HG03571 (cell line): ENCODE measurements around the gene BUB1.
"Not testable (repeated sequence)": the region's sequence is repeated elsewhere in the genome, so short reads cannot be mapped to it uniquely, and the experiment has no call there.

Experiments used
- ATAC-seq: cut with Tn5 transposase; IDR thresholded peaks from one replicate; pipeline ENCODE4 v1.9.1; 2021; ENCODE audit not compliant: unreplicated experiment

Gene BUB1

DNA sequence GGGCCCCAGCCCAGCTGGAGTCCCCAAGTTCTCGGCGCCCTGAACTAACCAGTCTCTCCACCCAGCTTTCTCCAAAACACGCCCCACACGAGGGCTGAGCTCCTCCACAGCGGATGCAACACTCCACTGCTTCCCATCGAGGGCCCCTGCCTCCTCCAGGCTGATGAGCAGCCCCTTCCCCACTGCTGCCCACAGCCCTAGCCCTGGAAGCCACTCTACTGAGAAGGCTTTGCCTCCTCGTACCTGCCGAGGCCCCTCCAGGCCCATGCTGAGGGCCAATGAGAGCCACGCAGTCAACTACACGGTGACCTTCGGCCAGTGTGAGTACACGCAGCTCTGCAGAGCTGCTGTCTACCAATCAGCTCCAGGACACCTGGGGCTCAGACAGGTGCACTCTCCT is 72.8 kb downstream of the BUB1 start:
- ATAC-seq = not testable (repeated sequence)

- ATAC-seq = not testable (repeated sequence)
Observed at GRCh38 chr2:110603917-110604591, 73.8 kb downstream of the BUB1 start.

DNA sequence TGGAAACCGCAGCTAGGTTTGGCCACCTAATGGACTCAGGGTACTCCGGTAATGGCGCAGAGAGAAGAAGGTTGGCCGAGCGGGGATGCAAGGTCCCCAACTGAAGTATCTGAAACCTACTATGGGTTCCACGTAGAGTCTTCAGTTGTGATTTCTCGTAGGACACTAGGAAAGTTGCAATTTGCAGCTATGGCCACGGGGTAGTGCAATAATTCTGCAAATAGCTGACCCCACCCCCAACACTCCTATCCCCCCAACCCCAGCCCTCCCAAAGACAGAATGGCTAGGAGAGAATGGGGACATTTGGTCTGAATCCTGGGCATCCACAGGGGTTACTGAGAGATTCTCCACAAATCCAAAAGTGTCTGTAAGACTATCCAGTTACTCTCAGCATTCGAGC is 75.7 kb downstream of the BUB1 start:
- ATAC-seq = not testable (repeated sequence)

GRCh38 chr2:110591973-110592372 is 85.9 kb downstream of the BUB1 start:
- ATAC-seq = not testable (repeated sequence)

- not testable (repeated sequence) for ATAC-seq
Observed at GRCh38 chr2:110589677-110590330, 88.1 kb downstream of the BUB1 start.

DNA sequence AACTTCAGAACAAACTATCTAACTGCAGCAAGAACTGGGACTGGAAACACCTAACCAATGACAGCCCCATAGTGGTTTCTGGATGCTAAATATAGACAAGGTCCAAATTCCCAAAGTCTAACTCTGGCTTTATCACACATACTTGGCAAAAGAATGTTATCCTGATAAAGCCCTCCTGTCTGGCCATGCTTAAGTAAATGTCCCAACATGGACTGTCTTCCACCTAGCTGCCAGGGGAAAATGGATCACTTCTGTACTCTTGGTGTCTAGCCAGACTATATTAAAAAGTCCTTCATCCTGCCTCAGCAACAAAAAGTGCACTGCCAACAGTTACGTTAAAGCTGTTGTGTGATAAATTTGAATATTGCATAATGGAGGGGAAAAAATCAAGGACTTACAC is 89.3 kb downstream of the BUB1 start:
- ATAC-seq = not testable (repeated sequence)
